ENCODE measurements around the gene RDH12.
"Not testable (repeated sequence)": the region's sequence is repeated elsewhere in the genome, so short reads cannot be mapped to it uniquely, and the experiment has no call there.

Gene RDH12

GRCh38 chr14:67701492-67701891 is at the start of gene RDH12:
Gene RDH12, plus strand, starts transcription at chr14:67701886. Its CDS starts 20,757 bp downstream, at chr14:67722643.
- not testable (repeated sequence) for H3K4me3 ChIP-seq (ENCODE audit: low read depth, low read length); DNase-seq (ENCODE audit: low read depth)

GRCh38 chr14:67652189-67652588 is 49.5 kb upstream of the RDH12 start:
- H3K4me3 ChIP-seq (ENCODE audit: low read depth, low read length), result no peak overlapping the region
- no peak for TF ChIP-seq POLR2A (IDR thresholded peaks at IDR 0.05; ENCODE audit: extremely low read depth, insufficient read length)
- TF ChIP-seq MYC (IDR thresholded peaks at IDR 0.05; ENCODE audit: low read depth, low read length), result no peak
- no peak for TF ChIP-seq MAX (IDR thresholded peaks at IDR 0.05; ENCODE audit: low read depth, low read length)
- TF ChIP-seq, protein P1, sequence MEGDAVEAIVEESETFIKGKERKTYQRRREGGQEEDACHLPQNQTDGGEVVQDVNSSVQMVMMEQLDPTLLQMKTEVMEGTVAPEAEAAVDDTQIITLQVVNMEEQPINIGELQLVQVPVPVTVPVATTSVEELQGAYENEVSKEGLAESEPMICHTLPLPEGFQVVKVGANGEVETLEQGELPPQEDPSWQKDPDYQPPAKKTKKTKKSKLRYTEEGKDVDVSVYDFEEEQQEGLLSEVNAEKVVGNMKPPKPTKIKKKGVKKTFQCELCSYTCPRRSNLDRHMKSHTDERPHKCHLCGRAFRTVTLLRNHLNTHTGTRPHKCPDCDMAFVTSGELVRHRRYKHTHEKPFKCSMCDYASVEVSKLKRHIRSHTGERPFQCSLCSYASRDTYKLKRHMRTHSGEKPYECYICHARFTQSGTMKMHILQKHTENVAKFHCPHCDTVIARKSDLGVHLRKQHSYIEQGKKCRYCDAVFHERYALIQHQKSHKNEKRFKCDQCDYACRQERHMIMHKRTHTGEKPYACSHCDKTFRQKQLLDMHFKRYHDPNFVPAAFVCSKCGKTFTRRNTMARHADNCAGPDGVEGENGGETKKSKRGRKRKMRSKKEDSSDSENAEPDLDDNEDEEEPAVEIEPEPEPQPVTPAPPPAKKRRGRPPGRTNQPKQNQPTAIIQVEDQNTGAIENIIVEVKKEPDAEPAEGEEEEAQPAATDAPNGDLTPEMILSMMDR (IDR thresholded peaks at IDR 0.05; ENCODE audit: low read depth, low read length), result no peak
- DNase-seq (ENCODE audit: low read depth), result no peak

- no peak overlapping the region for H3K4me3 ChIP-seq (ENCODE audit: low read depth, low read length)
- no peak for TF ChIP-seq MYC (IDR thresholded peaks at IDR 0.05; ENCODE audit: low read depth, low read length)
- TF ChIP-seq MAX (IDR thresholded peaks at IDR 0.05; ENCODE audit: low read depth, low read length), result no peak
- no peak for TF ChIP-seq POLR2A (IDR thresholded peaks at IDR 0.05; ENCODE audit: extremely low read depth, insufficient read length)
- TF ChIP-seq, protein P1 (IDR thresholded peaks at IDR 0.05; ENCODE audit: low read depth, low read length), result no peak
- no peak for DNase-seq (ENCODE audit: low read depth)
Observed at GRCh38 chr14:67653651-67654280, 47.9 kb upstream of the RDH12 start.

GRCh38 chr14:67663633-67664032 is 38.1 kb upstream of the RDH12 start:
- TF ChIP-seq MAX (IDR thresholded peaks at IDR 0.05; ENCODE audit: low read depth, low read length), result no peak
- TF ChIP-seq, protein P1 (IDR thresholded peaks at IDR 0.05; ENCODE audit: low read depth, low read length), result no peak
- no peak for TF ChIP-seq POLR2A (IDR thresholded peaks at IDR 0.05; ENCODE audit: extremely low read depth, insufficient read length)
- no peak for TF ChIP-seq MYC (IDR thresholded peaks at IDR 0.05; ENCODE audit: low read depth, low read length)
- H3K4me3 ChIP-seq (ENCODE audit: low read depth, low read length), result no peak overlapping the region
- no peak for DNase-seq (ENCODE audit: low read depth)

- no peak overlapping the region for H3K4me3 ChIP-seq (ENCODE audit: low read depth, low read length)
- TF ChIP-seq, protein P1 (IDR thresholded peaks at IDR 0.05; ENCODE audit: low read depth, low read length), result no peak
- TF ChIP-seq MYC (IDR thresholded peaks at IDR 0.05; ENCODE audit: low read depth, low read length), result no peak
- TF ChIP-seq MAX (IDR thresholded peaks at IDR 0.05; ENCODE audit: low read depth, low read length), result no peak
- no peak for TF ChIP-seq POLR2A (IDR thresholded peaks at IDR 0.05; ENCODE audit: extremely low read depth, insufficient read length)
- no peak for DNase-seq (ENCODE audit: low read depth)
Observed at GRCh38 chr14:67665868-67666267, 35.8 kb upstream of the RDH12 start.

GRCh38 chr14:67666750-67667449 is 34.8 kb upstream of the RDH12 start:
- TF ChIP-seq, protein P1 (IDR thresholded peaks at IDR 0.05; ENCODE audit: low read depth, low read length), result peak; percentile 56
- TF ChIP-seq MAX (IDR thresholded peaks at IDR 0.05; ENCODE audit: low read depth, low read length), result no peak
- DNase-seq (ENCODE audit: low read depth), result peak; percentile 68
- H3K4me3 ChIP-seq (ENCODE audit: low read depth, low read length), result no peak overlapping the region
